ENCODE results near the gene P2RX7.

DNA sequence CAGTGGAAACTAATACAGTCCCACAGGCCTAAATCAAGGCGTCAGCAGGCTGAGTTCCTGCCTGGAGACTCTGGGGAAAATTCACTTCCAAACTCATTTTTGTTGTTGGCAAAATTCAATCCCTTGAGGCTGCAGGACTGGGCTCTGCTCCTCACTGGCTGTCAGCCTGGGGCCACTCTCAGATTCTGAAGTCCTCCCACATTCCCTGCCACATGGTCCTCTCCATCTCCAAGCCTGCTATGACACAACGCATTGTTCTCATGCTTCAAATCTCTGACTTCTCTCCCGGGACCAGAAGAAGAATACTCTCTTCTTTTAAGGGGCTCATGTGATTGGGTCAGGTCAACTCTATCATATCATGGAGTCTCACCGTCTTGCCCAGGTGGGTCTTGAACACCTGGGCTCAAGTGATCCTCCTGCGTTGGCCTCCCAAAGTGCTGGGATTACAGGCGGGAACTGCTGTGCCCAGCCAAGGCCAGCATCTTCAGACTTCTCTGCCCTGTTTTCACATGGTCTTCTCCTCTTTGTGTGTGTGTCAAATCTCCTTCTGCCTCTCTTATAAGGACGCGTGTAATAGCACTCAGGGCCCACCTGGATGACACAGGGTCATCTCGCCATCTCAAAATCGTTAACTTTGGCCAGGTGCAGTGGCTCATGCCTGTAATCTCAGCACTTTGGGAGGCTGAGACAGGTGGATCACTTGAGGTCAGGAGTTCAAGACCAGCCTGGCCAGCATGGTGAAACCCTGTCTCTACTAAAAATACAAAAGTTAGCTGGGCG, 9.7 kb downstream of the P2RX7 start:
- TF ChIP-seq, protein P1, sequence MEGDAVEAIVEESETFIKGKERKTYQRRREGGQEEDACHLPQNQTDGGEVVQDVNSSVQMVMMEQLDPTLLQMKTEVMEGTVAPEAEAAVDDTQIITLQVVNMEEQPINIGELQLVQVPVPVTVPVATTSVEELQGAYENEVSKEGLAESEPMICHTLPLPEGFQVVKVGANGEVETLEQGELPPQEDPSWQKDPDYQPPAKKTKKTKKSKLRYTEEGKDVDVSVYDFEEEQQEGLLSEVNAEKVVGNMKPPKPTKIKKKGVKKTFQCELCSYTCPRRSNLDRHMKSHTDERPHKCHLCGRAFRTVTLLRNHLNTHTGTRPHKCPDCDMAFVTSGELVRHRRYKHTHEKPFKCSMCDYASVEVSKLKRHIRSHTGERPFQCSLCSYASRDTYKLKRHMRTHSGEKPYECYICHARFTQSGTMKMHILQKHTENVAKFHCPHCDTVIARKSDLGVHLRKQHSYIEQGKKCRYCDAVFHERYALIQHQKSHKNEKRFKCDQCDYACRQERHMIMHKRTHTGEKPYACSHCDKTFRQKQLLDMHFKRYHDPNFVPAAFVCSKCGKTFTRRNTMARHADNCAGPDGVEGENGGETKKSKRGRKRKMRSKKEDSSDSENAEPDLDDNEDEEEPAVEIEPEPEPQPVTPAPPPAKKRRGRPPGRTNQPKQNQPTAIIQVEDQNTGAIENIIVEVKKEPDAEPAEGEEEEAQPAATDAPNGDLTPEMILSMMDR (IDR thresholded peaks at IDR 0.05; ENCODE audit: insufficient read depth, low read depth, low read length) = no peak
- TF ChIP-seq EZH2 (IDR thresholded peaks at IDR 0.05; ENCODE audit: insufficient read depth, low read length) = no peak
